GM12875 (cell line): ENCODE data around the gene NNMT.

ENCODE experiments used
- H3K4me3 ChIP-seq: one replicate; pipeline ENCODE4 v1.5.1; 2011; ENCODE audit warnings: low read depth, low read length, control low read depth
- TF ChIP-seq, protein P1 (sequence below): IDR thresholded peaks from 2 replicates; pipeline ENCODE4 v1.5.1; 2011; ENCODE audit warnings: low read depth, mild to moderate bottlenecking, control low read depth, inconsistent platforms, low read length, moderate library complexity, borderline replicate concordance; ENCODE audit not compliant: insufficient read depth

NNMT gene

DNA sequence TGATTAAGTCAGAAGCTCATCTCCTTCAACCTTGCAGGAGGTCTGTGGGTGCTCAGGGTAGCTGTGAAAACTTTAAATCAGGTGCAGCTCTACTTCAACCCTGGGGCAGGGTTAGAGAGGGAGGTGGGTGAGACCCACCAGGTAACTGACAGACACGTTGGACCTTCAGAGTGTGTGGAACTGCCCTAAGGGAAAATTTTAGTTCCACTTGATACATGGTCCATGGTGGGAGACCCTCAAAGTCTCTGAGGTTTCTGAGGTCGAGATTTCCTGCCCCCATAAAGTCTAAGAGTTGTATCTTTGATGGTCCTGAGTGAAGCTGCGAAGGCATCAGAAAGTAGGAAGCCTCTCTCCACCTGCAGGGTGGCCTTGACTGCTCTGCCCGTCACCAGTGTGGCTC is 23.9 kb upstream of the NNMT start:
- H3K4me3 ChIP-seq: no peak overlapping the region
- TF ChIP-seq, protein P1, sequence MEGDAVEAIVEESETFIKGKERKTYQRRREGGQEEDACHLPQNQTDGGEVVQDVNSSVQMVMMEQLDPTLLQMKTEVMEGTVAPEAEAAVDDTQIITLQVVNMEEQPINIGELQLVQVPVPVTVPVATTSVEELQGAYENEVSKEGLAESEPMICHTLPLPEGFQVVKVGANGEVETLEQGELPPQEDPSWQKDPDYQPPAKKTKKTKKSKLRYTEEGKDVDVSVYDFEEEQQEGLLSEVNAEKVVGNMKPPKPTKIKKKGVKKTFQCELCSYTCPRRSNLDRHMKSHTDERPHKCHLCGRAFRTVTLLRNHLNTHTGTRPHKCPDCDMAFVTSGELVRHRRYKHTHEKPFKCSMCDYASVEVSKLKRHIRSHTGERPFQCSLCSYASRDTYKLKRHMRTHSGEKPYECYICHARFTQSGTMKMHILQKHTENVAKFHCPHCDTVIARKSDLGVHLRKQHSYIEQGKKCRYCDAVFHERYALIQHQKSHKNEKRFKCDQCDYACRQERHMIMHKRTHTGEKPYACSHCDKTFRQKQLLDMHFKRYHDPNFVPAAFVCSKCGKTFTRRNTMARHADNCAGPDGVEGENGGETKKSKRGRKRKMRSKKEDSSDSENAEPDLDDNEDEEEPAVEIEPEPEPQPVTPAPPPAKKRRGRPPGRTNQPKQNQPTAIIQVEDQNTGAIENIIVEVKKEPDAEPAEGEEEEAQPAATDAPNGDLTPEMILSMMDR: no peak

DNA sequence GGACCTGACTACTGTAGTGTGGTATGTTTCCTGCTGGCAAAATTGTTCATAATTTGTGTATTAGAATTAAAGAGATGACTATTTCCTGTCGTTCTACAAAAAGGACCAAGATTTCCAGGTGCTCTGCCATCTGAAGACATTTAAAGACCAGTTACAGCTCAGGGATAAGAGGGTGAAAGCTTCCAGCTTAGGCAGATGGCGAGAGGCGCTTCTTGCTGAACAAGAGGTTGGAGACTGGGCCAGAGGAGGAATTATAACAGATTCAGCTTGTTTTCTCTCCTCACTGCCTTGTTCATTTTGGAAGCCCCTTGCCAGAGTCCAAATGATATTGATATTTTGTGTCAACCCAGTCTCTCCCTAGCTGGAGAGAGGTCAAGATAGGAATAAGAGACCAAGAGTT is 23.1 kb upstream of the NNMT start:
- H3K4me3 ChIP-seq: no peak overlapping the region
- TF ChIP-seq, protein P1: no peak

DNA sequence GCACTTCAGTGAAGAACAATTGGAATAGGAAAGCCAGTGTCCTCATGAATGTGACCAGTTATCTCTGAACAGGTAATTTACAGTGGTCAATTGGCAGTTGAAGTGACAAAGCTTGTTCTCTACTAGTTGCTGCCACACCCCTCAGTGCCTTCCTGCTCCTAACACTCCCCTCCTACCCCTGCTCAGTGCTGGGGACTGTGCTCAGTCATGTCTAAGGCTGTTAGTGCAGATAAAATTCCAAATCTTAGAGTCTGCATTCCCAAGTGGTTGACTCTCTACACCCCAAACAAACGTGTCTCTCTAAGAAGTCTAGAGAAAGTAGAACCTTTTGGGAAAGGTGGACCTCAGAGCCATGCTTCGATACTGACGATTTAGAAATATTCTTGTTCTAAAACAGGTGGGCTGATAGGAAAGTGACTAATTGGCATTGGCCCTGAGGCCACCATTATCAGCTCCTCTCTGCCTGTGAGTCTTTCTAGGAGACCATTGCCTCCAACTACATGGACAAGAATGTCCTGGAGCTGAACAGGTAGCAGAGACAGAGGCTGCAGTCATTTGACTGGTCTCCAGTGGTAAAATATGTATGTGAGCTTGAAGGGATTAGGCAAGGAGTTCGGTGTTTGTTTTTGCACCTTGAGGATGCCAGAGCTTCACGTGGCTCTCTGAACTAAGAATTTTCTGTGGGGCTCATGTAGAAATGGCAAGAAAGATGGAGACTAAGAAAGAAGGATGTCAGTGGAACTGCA is 22.1 kb upstream of the NNMT start:
- TF ChIP-seq, protein P1: no peak
- H3K4me3 ChIP-seq: no peak overlapping the region

DNA sequence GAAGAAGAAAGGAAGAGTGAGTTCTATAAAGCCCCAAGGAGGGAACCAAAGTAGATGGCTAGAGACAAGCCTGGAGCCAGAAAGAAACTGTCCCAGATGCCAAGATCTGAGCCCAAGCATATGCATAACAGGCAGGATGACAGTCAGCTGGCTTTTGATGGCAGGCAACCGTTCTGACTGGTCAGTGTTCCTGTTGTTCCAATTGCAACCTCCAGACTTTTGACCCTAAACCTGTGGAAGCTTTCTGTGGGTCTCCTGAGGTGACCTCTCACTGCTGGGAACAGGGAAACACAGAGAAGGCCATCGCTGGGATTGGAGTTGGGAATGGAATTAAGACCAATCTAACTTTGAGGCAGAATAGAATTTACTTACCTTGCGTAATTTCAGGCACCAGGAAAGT is 21.6 kb upstream of the NNMT start:
- TF ChIP-seq, protein P1: no peak
- no peak overlapping the region for H3K4me3 ChIP-seq

DNA sequence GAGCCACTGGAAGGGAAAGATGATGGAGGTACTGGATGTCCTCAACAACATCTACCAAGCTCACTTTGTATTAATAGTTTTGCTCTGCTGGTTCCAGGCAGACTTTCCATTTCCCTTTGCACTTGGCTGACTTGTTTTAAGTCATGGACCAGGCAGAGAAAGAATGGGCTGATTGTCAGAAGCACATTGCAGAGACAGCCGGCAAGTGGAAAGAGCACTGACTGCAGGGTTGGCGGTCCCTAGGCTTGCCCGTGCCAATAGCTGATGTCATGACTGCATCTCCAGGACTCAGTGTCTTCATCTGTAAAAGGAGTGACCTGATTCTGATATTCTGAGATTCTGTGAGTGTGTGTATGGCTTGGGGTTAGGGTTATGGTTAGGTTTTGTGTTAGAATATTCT is 20.9 kb upstream of the NNMT start:
- no peak overlapping the region for H3K4me3 ChIP-seq
- TF ChIP-seq, protein P1: no peak

DNA sequence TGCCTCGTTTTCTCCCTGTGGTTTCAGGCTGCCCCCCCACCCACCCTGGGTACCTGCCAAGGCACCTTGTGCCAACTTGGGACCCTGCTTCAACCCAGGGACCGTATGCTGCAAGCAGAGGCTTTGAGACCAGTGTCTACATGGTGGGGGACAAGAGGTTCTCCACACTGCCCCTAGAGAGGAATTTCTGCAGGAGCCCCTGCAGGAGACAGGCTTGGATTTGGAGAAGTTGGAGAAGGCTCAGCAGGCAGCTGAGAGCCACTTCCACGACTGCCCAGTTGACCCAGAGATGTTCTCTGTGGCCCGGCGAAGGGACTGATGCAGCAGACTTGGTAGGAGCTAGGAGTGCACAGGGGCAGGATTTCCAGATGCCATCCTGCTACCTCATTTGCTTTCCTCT is 20.1 kb upstream of the NNMT start:
- no peak overlapping the region for H3K4me3 ChIP-seq
- TF ChIP-seq, protein P1: no peak

DNA sequence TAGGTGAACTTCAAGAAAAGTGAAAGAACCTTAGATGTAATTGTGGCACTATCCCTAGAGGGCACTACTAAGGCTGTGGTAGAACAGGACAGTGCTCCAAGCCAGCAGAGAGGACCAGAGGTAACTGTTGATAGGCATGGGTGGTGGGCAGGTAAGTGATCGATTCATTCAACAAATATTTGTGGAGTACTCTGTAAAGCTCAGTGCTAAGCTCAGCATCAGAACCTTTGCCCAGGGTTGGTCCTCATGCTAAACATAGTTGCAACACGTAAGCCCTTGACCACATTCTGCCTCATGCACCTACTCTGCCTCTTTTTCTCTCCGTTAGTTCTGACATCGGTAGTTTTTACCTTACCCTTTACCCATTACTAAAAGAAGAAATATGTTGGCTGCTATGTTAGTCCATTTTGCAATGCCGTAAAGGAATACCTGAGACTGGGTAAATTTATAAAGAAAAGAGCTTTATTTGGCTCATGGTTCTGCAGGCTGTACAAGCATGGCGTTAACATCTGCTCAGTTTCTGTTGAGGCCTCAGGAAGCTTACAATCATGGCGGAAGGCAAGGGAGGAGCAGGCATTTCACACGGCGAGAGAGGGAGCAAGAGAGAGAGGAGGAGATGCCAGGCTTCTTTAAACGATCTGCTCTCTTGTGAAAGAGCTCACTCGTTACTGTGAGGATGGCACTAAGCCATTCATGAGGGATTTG is 18.4 kb upstream of the NNMT start:
- TF ChIP-seq, protein P1: no peak
- no peak overlapping the region for H3K4me3 ChIP-seq
